HCT116 (cell line): Measurements from ENCODE around the gene KATNIP.

Source experiments
- CTCF ChIP-seq, 3 experiments: fragments of 200-600 bp in 1 of 3; sonication (generic) in 1 of 3; IDR thresholded peaks in 2 of 3; conservative IDR thresholded peaks in 1 of 3; 2 replicates each; pipeline ENCODE4 v1.5.1; 2012 to 2017; ENCODE audit warnings: low read depth in 2 of 3, low read length in 2 of 3, antibody characterized with exemption in 1 of 3, borderline replicate concordance in 1 of 3, control low read depth in 1 of 3, mild to moderate bottlenecking in 1 of 3, mixed read lengths in 1 of 3, mixed run types in 1 of 3, moderate library complexity in 1 of 3; ENCODE audit not compliant: insufficient read depth in 1 of 3
- MAX ChIP-seq: IDR thresholded peaks from 2 replicates; pipeline ENCODE4 v1.6.1; 2012
- POLR2A ChIP-seq: IDR thresholded peaks from 2 replicates; pipeline ENCODE4 v1.7.0; 2011; ENCODE audit warnings: borderline replicate concordance; ENCODE audit not compliant: insufficient read depth, insufficient read length; ENCODE audit errors: extremely low read depth
- POLR2AphosphoS5 ChIP-seq: IDR thresholded peaks from 2 replicates; pipeline ENCODE4 v1.6.1; 2011; ENCODE audit warnings: mild to moderate bottlenecking, low read depth, low read length, moderate library complexity
- RAD21 ChIP-seq: IDR thresholded peaks from 2 replicates; pipeline ENCODE4 v1.6.1; 2012; ENCODE audit warnings: low read depth, mild to moderate bottlenecking
- REST ChIP-seq: IDR thresholded peaks from 2 replicates; pipeline ENCODE4 v1.6.1; 2012; ENCODE audit warnings: low read depth
- ZNF274 ChIP-seq: fragments of 200-500 bp; sonication (Bioruptor generic); IDR thresholded peaks from 2 replicates; pipeline ENCODE4 v1.6.1; 2014; ENCODE audit warnings: mild to moderate bottlenecking, low read depth, low read length, inconsistent platforms

- no peak for TF ChIP-seq CTCF (IDR thresholded peaks at IDR 0.05 in 2 of 3, conservative IDR thresholded peaks at IDR 0.05 in 1 of 3; ENCODE audit: borderline replicate concordance in 1 of 3, insufficient read depth in 1 of 3, low read depth in 2 of 3, low read length in 2 of 3)
- no peak for TF ChIP-seq MAX
- TF ChIP-seq ZNF274: no peak
- no peak for TF ChIP-seq POLR2AphosphoS5
- TF ChIP-seq POLR2A: no peak
- TF ChIP-seq REST: no peak
- no peak for TF ChIP-seq RAD21
These were observed 46.5 kb downstream of the KATNIP start for GRCh38 chr16:27596411-27596810.
